K562 (cell line): ENCODE results near the gene BMP8B. TPM values are rescaled to one million over a fixed set of nuclear protein-coding genes. Genes with fewer than 3 reads are reported as not detected.

Source experiments
- ARID2 ChIP-seq: fragments of 450-650 bp; IDR thresholded peaks from 2 replicates; pipeline ENCODE4 v1.6.1; 2017; ENCODE audit warnings: antibody characterized with exemption, mild to moderate bottlenecking
- CC2D1A ChIP-seq: fragments of 450-650 bp; IDR thresholded peaks from 2 replicates; pipeline ENCODE4 v1.6.1; 2017; ENCODE audit warnings: mild to moderate bottlenecking
- NR2C1 ChIP-seq, 2 experiments: fragments of 450-650 bp; IDR thresholded peaks; 2 replicates each; pipeline ENCODE4 v1.6.1; 2017; ENCODE audit warnings: mild to moderate bottlenecking in 2 of 2, antibody characterized with exemption in 1 of 2, inconsistent platforms in 1 of 2, missing compliant biosample characterization in 1 of 2, missing genetic modification characterization in 1 of 2
- POLR3G ChIP-seq: IDR thresholded peaks from 2 replicates; pipeline ENCODE4 v1.6.1; 2011; ENCODE audit not compliant: insufficient read length, insufficient replicate concordance; ENCODE audit errors: extremely low read depth
- RBBP5 ChIP-seq: fragments of 200-600 bp; sonication (generic); IDR thresholded peaks from 2 replicates; pipeline ENCODE4 v1.6.1; 2012; ENCODE audit warnings: borderline replicate concordance, mild to moderate bottlenecking, low read length, control low read depth, inconsistent platforms; ENCODE audit not compliant: insufficient read depth, poor library complexity, severe bottlenecking
- RBM25 ChIP-seq: fragments of 200-400 bp; formaldehyde crosslinking; IDR thresholded peaks from 2 replicates; pipeline ENCODE4 v1.6.1; 2018; ENCODE audit warnings: low read length, low read depth, moderate library complexity; ENCODE audit not compliant: severe bottlenecking
- RUNX1 ChIP-seq: sonication (generic); IDR thresholded peaks from 2 replicates; pipeline ENCODE4 v1.6.1; 2016; ENCODE audit warnings: antibody characterized with exemption, low read depth
- TEAD2 ChIP-seq: fragments of 450-650 bp; IDR thresholded peaks from 2 replicates; pipeline ENCODE4 v1.6.1; 2016; ENCODE audit warnings: missing genetic modification characterization, control low read depth, missing compliant biosample characterization
- WHSC1 ChIP-seq: IDR thresholded peaks from one replicate; pipeline ENCODE4 v1.6.1; 2012; ENCODE audit warnings: low read length, control low read depth, inconsistent platforms
- ZBTB7A ChIP-seq: IDR thresholded peaks from 2 replicates; pipeline ENCODE4 v1.6.1; 2011; ENCODE audit warnings: low read depth, mild to moderate bottlenecking, low read length, moderate library complexity, borderline replicate concordance; ENCODE audit not compliant: control insufficient read depth
- ZNF695 ChIP-seq: fragments of 450-650 bp; formaldehyde crosslinking; IDR thresholded peaks from 2 replicates; pipeline ENCODE4 v1.4.0; 2020; ENCODE audit warnings: mild to moderate bottlenecking, moderate library complexity
- polyA plus RNA-seq, 8 experiments: library from polyadenylated mRNA; depleted of rRNA in 4 of 8; stranded (reverse) in 5 of 8; unstranded in 3 of 8; fragments of >200 nt; fragmentation: Nextera tagmentation in 2 of 8; fragmentation: Illumina TruSeq in 1 of 8; extraction: Ambion mirVana in 2 of 8; extraction: Trizol in 1 of 8; gene quantifications; 2 replicates each; pipeline versions ENCODE4 v1.2.1 to v1.2.3, GENCODE V29; 2011 to 2014; ENCODE audit warnings: inconsistent platforms in 1 of 8, missing spikeins in 1 of 8
- total RNA-seq, 7 experiments: library from RNA; depleted of rRNA in 6 of 7; stranded (reverse); fragments of >200 nt in 6 of 7; fragmentation: Illumina TruSeq in 2 of 7; extraction: Trizol in 2 of 7; gene quantifications; 2 replicates each; pipeline versions ENCODE4 v1.2.1 to v1.2.3, GENCODE V29; 2011 to 2021; ENCODE audit warnings: low replicate concordance in 1 of 7
- TF ChIP-seq, protein P1 (sequence below): fragments of 150-350 bp; conservative IDR thresholded peaks from 2 replicates; pipeline ENCODE4 v1.6.1; 2014; ENCODE audit warnings: low read length
- TF ChIP-seq, protein P2 (sequence below): IDR thresholded peaks from 2 replicates; pipeline ENCODE4 v1.6.1; 2016; ENCODE audit warnings: missing genetic modification characterization, missing compliant biosample characterization
- TF ChIP-seq, protein P3 (sequence below): fragments of 200-800 bp; sonication (Bioruptor generic); IDR thresholded peaks from 2 replicates; pipeline ENCODE4 v1.6.1; 2016; ENCODE audit warnings: missing genetic modification characterization, missing compliant biosample characterization
- TF ChIP-seq, protein P4 (sequence below): IDR thresholded peaks from 2 replicates; pipeline ENCODE4 v1.6.1; 2012; ENCODE audit warnings: low read depth, low read length, improper control_type of control experiment, borderline replicate concordance

Gene BMP8B
- total and polyA plus RNA-seq, 9 of the 15 experiments (the other 6 are each of a cell fraction or from before 2014, with no cell fraction given): 0.03 to 0.33 (median 0.14) TPM

DNA sequence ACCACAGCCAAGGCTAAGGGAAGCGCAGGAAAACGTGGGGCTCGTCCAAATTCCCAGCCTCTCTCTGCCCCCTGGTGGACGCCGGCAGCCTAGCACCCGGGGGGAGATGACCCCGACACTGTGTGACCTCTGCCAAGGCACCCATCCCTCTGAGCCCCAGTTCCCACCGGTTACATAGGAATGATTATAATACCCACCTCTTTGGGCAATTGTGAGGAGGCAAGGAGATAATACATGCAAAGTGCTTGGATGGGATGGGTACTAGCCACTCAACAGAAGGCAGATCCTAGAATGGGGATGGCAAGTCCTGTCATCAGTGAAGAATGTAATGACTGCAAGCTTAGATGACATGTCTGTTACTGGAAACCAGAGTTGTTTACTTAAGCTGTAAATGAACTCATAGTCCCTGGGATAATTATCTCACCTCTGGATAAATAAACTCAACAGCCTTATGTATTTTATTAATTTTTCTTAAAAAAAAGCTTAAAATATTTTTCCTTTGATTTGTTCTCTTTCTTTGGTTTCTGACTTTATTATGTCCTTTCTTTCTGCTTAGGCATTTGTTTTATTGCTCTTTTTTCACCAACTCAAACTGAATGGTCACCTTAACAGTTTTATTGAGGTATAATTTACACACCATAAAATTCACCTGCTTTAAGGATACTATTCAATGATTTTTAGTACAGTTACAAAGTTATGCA is 11.3 kb upstream of the BMP8B start (continued):
- TF ChIP-seq NR2C1 (IDR thresholded peaks at IDR 0.05) (peak; percentile 84), NR2C1 (tag; IDR thresholded peaks at IDR 0.05) (peak; percentile 87), CC2D1A (peak; percentile 68; the same call in 1 of the 2 replicates), TEAD2 (no peak), RBBP5 (peak; percentile 9), ZBTB7A (peak; percentile 83), ARID2 (0 out of 2 replicates have a peak, but pooled peaks have one; percentile 27), RUNX1 (0 out of 2 replicates have a peak, but pooled peaks have one; percentile 45), WHSC1 (no peak), RBM25 (no peak), POLR3G (no peak), ZNF695 (CRISPR knock-in tag) (no peak)
- TF ChIP-seq, protein P1, sequence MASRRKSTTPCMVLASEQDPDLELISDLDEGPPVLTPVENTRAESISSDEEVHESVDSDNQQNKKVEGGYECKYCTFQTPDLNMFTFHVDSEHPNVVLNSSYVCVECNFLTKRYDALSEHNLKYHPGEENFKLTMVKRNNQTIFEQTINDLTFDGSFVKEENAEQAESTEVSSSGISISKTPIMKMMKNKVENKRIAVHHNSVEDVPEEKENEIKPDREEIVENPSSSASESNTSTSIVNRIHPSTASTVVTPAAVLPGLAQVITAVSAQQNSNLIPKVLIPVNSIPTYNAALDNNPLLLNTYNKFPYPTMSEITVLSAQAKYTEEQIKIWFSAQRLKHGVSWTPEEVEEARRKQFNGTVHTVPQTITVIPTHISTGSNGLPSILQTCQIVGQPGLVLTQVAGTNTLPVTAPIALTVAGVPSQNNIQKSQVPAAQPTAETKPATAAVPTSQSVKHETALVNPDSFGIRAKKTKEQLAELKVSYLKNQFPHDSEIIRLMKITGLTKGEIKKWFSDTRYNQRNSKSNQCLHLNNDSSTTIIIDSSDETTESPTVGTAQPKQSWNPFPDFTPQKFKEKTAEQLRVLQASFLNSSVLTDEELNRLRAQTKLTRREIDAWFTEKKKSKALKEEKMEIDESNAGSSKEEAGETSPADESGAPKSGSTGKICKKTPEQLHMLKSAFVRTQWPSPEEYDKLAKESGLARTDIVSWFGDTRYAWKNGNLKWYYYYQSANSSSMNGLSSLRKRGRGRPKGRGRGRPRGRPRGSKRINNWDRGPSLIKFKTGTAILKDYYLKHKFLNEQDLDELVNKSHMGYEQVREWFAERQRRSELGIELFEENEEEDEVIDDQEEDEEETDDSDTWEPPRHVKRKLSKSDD: no peak
- TF ChIP-seq, protein P2, sequence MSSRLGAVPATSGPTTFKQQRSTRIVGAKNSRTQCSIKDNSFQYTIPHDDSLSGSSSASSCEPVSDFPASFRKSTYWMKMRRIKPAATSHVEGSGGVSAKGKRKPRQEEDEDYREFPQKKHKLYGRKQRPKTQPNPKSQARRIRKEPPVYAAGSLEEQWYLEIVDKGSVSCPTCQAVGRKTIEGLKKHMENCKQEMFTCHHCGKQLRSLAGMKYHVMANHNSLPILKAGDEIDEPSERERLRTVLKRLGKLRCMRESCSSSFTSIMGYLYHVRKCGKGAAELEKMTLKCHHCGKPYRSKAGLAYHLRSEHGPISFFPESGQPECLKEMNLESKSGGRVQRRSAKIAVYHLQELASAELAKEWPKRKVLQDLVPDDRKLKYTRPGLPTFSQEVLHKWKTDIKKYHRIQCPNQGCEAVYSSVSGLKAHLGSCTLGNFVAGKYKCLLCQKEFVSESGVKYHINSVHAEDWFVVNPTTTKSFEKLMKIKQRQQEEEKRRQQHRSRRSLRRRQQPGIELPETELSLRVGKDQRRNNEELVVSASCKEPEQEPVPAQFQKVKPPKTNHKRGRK (tag): peak; percentile 46; the same call in 1 of the 2 replicates
- TF ChIP-seq, protein P3, sequence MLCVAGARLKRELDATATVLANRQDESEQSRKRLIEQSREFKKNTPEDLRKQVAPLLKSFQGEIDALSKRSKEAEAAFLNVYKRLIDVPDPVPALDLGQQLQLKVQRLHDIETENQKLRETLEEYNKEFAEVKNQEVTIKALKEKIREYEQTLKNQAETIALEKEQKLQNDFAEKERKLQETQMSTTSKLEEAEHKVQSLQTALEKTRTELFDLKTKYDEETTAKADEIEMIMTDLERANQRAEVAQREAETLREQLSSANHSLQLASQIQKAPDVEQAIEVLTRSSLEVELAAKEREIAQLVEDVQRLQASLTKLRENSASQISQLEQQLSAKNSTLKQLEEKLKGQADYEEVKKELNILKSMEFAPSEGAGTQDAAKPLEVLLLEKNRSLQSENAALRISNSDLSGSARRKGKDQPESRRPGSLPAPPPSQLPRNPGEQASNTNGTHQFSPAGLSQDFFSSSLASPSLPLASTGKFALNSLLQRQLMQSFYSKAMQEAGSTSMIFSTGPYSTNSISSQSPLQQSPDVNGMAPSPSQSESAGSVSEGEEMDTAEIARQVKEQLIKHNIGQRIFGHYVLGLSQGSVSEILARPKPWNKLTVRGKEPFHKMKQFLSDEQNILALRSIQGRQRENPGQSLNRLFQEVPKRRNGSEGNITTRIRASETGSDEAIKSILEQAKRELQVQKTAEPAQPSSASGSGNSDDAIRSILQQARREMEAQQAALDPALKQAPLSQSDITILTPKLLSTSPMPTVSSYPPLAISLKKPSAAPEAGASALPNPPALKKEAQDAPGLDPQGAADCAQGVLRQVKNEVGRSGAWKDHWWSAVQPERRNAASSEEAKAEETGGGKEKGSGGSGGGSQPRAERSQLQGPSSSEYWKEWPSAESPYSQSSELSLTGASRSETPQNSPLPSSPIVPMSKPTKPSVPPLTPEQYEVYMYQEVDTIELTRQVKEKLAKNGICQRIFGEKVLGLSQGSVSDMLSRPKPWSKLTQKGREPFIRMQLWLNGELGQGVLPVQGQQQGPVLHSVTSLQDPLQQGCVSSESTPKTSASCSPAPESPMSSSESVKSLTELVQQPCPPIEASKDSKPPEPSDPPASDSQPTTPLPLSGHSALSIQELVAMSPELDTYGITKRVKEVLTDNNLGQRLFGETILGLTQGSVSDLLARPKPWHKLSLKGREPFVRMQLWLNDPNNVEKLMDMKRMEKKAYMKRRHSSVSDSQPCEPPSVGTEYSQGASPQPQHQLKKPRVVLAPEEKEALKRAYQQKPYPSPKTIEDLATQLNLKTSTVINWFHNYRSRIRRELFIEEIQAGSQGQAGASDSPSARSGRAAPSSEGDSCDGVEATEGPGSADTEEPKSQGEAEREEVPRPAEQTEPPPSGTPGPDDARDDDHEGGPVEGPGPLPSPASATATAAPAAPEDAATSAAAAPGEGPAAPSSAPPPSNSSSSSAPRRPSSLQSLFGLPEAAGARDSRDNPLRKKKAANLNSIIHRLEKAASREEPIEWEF: no peak
- TF ChIP-seq, protein P4, sequence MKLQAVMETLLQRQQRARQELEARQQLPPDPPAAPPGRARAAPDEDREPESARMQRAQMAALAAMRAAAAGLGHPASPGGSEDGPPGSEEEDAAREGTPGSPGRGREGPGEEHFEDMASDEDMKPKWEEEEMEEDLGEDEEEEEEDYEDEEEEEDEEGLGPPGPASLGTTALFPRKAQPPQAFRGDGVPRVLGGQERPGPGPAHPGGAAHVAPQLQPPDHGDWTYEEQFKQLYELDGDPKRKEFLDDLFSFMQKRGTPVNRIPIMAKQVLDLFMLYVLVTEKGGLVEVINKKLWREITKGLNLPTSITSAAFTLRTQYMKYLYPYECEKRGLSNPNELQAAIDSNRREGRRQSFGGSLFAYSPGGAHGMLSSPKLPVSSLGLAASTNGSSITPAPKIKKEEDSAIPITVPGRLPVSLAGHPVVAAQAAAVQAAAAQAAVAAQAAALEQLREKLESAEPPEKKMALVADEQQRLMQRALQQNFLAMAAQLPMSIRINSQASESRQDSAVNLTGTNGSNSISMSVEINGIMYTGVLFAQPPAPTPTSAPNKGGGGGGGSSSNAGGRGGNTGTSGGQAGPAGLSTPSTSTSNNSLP: peak; percentile 1; the same call in 1 of the 2 replicates
